Skeletal muscle cell (primary cell): ENCODE data around the gene RRAD.
A peak's percentile ranks its signal among the peaks of the same experiment; 100 is the strongest.
"Not testable (repeated sequence)": the region's sequence is repeated elsewhere in the genome, so short reads cannot be mapped to it uniquely, and the experiment has no call there.

Source experiments
- DNase-seq: peaks from one replicate; pipeline ENCODE4 v3.0.0-alpha.2; 2010; ENCODE audit warnings: low read depth
- H3K4me3 ChIP-seq: 2 replicates; pipeline ENCODE4 v1.5.1; 2011; ENCODE audit warnings: low read depth, mild to moderate bottlenecking, control low read depth, low read length, moderate library complexity

RRAD gene

GRCh38 chr16:66904846-66905632, 20.3 kb downstream of the RRAD start:
- no peak for DNase-seq
- no peak overlapping the region for H3K4me3 ChIP-seq

GRCh38 chr16:66904428-66904845, 20.9 kb downstream of the RRAD start:
- no peak for DNase-seq
- no peak overlapping the region for H3K4me3 ChIP-seq

- no peak overlapping the region for H3K4me3 ChIP-seq
- no peak for DNase-seq
These were observed 21.5 kb downstream of the RRAD start for GRCh38 chr16:66903544-66904427.

- no peak for DNase-seq
- no peak overlapping the region for H3K4me3 ChIP-seq
These were observed 22.4 kb downstream of the RRAD start for GRCh38 chr16:66902648-66903543.

GRCh38 chr16:66901626-66902025, 23.7 kb downstream of the RRAD start:
- DNase-seq, result no peak
- no peak overlapping the region for H3K4me3 ChIP-seq

- no peak overlapping the region for H3K4me3 ChIP-seq
- DNase-seq, result no peak
These were observed 24.5 kb downstream of the RRAD start for GRCh38 chr16:66900721-66901441.

- H3K4me3 ChIP-seq, result no peak overlapping the region
- peak; percentile 18 for DNase-seq
These were observed 25.2 kb downstream of the RRAD start for GRCh38 chr16:66899945-66900710.

- peak; percentile 41 for DNase-seq
- no peak overlapping the region for H3K4me3 ChIP-seq
These were observed 25.9 kb downstream of the RRAD start for GRCh38 chr16:66899310-66899944.

- DNase-seq, result no peak
- H3K4me3 ChIP-seq, result no peak overlapping the region
These were observed 26.4 kb downstream of the RRAD start for GRCh38 chr16:66898933-66899309.

GRCh38 chr16:66898207-66898606, 27.1 kb downstream of the RRAD start:
- H3K4me3 ChIP-seq, result no peak overlapping the region
- no peak for DNase-seq

- H3K4me3 ChIP-seq, DNase-seq: not testable (repeated sequence)
These were observed 28.7 kb downstream of the RRAD start for GRCh38 chr16:66896682-66897081.

- no peak for DNase-seq
- no peak overlapping the region for H3K4me3 ChIP-seq
These were observed 29.3 kb downstream of the RRAD start for GRCh38 chr16:66895999-66896398.

- DNase-seq, result no peak
- no peak overlapping the region for H3K4me3 ChIP-seq
These were observed 29.7 kb downstream of the RRAD start for GRCh38 chr16:66895689-66895979.

- no peak overlapping the region for H3K4me3 ChIP-seq
- DNase-seq, result no peak
These were observed 30.2 kb downstream of the RRAD start for GRCh38 chr16:66894948-66895688.

- DNase-seq, result no peak
- H3K4me3 ChIP-seq, result no peak overlapping the region
These were observed 31.3 kb downstream of the RRAD start for GRCh38 chr16:66894055-66894454.

GRCh38 chr16:66891797-66892196, 33.5 kb downstream of the RRAD start:
- no peak overlapping the region for H3K4me3 ChIP-seq
- DNase-seq, result no peak

- DNase-seq, result no peak
- H3K4me3 ChIP-seq, result no peak overlapping the region
These were observed 34.0 kb downstream of the RRAD start for GRCh38 chr16:66891360-66891759.
